GM04504 (cell line): ENCODE measurements around the gene KLF4.
"Not testable (repeated sequence)": the region's sequence is repeated elsewhere in the genome, so short reads cannot be mapped to it uniquely, and the experiment has no call there.

Experiments
- DNase-seq: peaks from one replicate; pipeline ENCODE4 v3.0.0-alpha.2; 2012; ENCODE audit warnings: low read depth

Gene KLF4

DNA sequence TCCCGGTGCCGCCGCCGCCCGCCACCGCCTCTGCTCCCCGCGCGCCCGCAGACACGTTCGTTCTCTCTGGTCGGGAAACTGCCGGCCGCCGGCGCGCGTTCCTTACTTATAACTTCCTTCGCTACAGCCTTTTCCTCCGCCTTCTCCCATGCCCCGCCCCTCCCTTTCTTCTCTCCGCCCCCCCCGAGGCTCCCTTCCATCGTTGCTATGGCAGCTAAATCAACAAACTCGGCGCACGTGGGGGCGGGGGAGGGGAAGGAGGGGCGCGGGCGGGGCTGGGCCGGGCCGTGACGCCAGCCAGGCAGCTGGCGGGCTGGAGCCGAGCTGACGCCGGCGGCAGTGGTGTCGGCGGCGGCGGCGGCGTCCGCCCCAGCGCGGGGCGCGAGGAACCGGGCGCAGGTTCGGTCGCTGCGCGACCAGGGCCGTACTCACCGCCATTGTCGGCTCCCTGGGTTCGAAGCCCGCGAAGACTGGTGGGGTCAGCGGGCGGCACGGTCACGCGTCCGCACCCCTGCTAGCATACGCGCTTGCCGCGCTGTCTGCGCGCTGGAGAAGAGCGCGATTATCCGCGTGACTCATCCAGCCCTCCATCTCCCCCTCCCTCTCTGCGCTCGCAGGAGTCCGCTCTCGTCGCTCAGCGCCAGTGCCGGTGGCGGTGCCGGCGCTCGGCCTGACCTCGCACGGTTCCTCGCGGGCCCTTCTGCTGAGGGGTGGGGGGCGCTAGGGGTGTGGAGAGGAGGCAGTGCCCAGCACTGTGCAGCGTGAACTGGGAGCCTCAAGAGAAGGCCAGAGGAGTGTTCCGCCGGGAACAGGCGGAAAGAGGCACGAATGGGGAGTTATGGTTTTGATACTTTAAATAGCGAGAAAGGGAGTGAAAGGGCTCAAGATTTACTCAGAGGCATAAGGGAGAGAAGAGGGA, at the start of gene KLF4:
KLF4 (minus strand) TSS at position 83 of the 919 bp plus-strand sequence. CDS start 597 bp downstream, outside the sequence.
- DNase-seq, result peak; percentile 89

DNA sequence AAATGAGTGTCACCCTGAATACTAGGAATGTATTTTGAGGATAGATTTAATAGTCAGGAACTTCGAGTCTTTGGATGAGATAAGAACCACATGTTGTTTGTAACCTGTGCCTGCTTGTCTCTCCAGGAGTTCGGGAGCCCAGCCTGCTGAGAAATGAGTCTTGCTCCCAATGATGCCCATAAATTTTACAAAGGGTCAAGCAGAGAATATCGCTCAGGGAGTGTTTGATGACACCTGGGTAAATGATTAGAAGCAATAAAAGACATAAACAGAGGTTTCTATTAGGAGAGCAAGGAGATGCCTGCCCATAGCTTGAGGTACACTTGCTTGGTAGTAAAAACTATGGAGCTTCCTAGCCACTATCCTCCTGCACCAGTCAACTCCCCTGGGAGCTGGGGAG, 46.9 kb upstream of the KLF4 start:
- DNase-seq, result no peak

DNA sequence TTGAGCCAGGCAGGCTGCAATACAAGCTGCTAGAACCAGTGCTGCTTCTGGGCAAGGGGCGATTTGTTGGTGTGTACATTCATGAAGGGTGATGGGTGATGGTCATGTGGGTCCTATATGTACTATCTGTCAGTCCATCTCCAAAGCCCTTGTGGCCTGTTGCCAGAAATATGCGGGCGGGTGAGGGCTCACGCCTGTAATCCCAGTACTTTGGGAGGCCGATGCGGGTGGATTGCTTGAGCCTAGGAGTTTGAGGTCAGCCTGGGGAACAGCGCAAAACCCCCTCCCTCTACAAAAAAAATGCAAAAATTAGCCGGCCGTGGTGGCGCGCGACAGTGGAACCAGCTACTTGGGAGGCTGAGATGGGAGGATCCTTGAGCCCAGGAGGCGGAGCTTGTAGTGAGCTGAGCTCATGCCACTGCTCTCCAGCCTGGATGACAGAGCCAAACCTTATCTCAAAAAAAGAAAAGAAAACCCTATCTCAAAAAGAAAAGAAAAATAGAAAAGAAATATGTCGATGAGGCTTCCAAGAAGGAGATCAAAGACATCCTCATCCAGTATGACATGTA, 45.0 kb upstream of the KLF4 start:
- DNase-seq, result no peak

DNA sequence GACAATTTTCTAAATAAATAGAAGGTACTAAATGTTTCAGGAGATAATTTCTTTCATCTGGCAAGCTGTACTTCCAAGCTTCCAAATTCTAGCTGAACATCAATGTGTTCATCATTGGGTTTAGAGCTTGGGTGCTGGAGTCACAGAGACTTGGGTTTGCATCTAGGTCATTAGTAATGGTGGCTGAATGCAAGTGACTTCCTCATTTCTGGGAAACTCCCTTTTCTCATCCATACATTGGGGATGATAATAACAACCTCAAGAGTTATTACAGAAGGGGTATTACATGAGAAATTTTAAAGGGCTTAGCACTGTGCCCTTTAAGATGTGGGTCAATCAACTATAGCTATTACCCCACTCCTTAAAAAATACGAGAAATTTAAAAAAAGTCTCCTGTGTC, 41.1 kb upstream of the KLF4 start:
- DNase-seq, result no peak

DNA sequence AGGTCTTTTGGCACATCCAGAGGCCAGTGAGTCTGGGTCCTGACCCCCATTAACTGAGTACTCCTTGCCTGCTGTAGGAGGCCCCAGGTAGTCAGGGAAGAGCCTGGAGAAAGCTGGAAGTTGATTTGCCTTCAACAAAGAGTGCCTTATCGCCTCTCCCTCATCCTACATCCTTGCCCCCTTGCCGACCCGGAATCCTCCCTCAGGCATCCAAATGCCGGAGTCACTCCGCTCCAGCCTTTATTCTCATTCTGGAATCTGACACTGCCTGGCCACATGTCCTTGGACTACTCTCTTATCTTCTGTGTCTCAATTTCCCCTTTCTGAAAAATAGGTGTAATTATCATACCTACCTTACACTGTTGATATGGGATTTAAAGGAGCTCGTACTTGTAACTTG, 39.1 kb upstream of the KLF4 start:
- no peak for DNase-seq

DNA sequence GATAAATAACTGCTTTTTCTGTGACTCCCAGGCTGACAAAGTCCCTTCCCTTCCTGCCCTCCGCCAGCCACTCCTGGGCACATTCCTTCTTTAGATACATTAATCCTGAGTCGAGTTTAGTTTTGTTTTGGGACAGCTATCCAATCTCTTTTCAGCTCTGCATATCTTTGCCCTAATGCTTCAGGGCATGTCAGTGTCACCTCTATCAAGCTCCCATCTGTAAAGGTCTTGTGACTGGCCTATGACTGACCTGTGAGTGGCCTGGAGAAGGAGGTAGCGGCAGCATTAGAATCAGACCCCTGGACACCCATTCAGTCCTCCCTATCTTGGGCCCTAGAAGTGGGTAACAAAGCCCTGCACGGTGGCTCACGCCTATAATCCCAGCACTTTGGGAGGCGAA, 34.0 kb upstream of the KLF4 start:
- no peak for DNase-seq

DNA sequence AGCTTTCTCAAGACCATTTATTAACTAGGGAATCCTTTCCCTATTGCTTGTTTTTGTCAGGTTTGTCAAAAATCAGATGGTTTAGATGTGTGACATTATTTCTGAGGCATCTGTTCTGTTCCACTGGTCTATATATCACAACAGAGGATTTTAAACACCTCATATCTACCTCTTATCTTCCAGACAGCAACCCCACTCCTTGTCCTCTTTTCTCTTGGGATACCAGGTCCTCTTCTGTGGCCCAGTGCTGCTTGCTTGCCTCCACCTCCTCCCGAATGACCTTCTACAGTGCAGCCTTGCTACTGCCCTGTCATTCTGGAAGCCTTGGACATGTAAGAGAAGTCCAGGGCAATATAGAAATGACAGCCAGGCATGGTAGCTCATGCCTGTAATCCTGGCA, 30.6 kb upstream of the KLF4 start:
- no peak for DNase-seq

DNA sequence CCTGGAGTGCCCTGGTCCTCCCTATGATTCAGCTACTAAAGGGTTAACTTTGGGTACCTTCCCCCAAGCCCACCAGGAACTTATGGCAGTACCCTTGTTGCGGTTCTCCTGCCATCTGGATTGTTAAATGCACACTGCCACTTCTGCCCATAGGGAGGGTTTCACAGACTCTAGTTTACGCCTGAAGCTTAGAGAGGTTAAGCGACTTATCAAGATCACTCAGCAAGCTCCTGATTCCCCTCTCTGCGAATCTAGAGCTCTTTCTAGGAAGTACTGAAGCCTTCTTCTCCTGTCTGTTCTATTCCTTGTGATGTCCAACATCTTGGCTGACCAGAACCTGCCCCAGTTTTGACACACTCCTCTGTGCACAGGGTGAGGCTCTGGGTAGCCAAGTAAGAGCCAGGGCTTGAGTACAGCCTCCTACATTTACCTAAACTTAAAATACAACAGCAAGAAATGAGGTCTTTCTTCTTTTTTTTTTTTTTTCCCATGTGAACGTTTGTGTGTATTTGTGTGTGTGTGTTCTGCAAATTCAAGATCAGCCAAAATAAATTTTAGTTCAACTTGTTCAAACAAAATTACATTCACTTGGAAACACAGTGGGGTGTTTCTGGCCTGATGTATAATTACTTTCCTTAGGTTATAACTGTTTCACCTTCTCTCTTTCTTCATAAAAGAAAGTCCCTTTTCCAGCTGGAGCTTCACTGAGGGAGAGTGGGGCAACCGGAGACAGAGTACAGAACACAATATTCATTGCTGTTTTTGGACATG, 28.7 kb upstream of the KLF4 start:
- DNase-seq, result no peak

DNA sequence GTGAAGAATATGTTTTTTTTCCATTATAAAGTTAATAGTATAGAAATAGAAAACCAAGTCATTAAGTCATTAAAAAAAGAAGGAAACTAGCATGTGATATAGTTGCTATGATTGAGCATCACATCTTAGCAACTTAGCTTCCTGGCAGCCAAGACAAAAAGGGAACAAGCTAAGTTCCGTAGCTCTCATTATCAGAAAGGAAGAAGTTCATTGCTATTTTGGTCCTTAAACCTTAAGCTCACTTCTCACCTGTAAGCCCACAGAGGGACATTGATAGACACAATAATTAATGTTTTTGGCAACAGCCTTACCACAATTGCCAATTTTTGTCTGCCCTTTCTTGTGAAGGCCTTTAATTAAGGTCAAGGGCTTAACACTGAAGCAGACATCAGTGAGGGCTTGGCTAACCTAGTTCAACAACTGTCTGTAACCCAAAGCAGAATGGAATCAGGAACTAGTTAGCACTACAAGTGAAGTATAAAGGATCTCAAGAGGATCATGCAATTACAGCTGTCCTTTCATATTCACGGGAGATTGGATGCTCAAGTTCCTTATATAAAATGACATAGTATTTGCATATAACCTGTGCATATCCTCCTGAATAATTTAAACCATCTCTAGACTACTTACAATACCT, 24.0 kb upstream of the KLF4 start:
- no peak for DNase-seq

DNA sequence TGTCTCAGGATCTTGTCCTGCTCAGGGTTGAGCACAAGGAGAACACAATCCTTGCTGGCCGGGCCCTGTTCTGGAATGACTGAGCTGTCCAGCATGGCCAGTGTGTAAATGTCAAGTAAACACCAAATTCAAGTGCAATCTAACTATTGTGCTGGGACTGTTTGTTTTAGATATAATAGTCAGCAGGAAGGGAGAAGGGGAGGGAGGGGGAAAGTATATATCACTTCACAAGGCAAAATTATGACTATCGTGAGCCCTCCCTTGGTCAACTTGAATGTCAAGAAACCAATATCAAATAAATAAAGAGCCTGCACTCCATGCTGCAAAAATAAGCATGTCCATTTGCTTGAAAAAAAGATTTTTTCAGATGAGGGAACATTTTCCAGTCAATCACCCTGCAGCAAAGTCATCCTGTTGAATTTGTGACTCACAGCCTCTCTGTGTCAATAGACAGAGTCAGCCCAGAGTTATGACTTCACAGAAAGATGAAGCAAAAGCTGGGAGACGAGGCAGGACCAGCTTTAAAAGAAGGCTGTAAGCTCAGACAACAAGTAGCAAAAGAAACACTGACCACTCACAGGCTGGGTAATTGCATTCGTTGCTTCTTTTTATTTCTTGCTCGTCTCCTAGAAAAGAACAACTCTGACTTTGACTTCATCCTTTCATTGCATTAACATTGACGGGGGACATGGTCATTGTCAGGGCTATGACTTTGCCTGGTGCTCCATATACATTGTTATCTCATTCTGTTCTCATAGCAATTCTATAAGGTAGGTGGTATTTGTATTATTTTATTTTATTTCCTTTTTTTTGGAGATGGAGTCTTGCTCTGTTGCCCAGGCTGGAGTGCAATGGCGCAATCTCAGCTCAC, 15.3 kb upstream of the KLF4 start:
- no peak for DNase-seq

DNA sequence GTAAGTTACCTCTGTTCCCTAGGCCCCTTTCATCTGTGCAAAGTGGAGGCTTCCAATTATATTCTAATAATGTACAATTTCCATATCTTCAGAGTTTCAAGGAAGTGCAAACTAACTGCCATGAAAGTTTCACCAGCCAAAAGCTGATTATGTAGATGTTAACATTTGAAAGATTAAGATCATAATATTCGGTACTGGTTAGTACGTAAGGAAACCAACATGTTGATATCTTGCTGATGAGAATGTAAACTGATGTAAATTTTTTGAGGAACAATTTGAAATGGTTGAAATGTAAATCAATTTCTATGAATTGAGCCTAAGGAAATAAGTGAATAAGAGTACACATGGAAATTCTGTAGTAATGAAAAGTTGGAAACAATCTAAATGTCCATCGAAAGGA, 12.9 kb upstream of the KLF4 start:
- DNase-seq, result no peak

DNA sequence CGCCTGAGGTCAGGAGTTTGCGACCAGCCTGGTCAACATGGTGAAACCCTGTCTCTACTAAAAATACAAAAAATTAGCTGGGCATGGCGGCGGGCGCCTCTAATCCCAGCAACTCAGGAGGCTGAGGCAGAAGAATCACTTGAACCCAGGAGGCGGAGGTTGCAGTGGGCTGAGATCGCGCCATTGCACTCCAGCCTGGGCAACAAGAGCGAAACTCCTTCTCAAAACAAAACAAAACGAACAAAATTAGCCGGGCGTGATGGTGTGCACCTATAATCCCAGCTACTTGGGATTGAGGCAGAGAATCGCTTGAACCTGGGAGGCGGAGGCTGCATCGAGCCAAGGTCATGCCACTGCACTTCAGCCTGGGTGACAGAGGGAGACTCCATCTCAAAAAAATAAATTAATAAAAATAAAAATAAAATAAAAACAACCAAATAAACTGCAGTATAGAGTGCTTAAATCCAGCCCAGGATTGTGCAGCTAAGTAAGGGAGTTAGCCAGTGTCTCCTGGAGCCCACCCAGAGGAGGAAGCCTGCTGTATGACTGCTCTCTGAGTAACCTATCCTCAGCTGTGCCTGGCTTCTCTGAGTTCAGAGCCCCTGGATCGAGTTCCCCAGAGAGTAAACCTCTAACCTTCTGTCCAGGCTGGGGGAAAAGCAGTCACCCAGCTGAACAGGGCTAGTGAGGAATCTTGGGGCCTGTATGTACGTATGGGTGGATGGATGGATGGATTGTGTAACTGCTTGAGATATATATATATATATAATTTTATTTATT, 11.0 kb upstream of the KLF4 start:
- not testable (repeated sequence) for DNase-seq

DNA sequence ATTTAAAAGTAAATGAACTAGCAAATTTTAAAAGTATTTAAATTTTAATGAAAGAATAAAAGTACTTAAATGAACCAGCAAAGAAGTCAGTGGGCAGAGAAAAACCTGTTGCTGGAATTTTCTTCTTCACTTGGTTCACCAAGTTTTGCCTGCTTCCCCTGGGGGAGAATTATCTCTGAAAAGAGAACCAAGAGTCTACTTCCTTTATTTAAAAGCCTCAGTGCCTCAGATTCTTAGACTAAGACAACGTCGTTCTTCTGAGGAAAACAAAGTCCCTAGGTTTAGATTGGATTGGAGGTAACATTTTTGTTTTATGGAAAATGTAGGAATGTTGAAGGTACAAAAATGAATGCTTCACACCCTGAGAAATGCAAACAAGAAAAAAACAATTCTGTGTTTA, 7.4 kb upstream of the KLF4 start:
- no peak for DNase-seq

DNA sequence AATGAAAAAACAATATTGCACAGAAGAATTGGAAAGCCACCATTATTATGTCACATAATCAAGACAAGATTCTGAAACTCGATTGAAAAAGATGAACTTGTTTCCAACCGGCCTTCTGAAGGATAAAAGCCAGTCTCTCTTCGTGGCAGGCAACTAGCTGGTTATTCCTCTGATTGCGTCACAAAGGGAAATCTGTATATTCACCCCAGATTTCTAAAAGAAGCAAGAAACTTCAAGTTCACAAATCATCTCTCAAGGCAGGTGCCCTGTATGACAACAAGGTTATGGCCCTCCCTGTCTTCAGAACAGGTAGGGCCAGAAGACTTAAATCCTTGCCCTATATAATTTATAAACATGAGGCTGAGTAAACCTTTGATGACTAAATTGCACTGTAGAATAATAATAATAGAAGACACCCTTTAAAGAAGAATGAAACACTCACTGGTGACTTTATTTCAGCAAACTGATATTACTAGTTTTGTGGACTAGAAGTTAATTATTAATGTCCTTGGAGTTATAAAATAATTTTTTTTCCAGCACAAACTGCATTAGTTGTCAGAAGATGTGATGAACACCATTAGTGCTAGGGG, 2.9 kb upstream of the KLF4 start:
- DNase-seq, result no peak

DNA sequence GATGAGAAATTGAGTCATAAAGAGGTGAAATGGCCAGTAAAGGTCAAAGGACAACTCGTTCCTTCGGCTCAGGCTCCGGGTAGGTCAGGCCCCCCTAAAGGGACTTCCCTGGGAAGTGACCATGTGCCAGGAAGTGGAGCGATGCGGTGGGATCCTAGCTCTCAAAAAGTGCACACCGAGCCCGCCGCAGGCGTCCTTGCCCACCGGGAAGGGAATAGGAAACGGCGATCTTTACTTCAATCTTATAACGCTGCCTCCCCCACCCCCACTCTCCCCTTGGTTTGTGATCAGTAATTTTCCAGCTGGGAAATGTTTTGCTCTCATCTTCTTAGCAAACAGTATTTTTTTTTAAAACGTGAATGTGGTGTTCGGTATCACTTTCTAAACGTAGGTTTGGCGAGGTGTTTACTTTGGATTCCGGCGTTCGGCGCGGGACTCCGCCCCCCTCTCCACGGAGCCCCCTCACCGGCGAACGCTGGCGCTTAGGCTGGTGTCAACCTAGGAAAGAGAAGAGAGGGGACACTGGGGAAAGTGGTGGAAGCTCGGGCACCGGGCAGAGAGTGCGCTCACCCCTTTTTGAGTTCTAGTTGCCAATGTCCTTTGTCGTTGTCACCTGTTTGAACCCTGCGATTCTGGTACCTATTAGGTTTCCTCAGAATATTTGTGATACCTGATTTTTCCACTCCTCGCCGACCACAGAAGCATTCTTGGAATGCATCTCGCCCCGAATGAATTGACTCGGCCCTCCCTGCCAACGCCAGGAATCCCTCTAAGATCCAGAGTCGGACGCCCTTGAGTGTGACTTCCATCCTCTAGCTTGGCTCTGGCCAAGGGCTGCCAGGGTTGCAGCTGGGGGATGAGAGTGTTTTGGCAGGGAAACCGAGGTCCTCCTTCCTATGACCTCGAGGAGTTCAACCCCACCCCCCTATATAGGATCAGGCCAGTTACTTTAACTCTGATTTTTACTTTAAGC, 1.8 kb upstream of the KLF4 start:
- DNase-seq, result no peak

DNA sequence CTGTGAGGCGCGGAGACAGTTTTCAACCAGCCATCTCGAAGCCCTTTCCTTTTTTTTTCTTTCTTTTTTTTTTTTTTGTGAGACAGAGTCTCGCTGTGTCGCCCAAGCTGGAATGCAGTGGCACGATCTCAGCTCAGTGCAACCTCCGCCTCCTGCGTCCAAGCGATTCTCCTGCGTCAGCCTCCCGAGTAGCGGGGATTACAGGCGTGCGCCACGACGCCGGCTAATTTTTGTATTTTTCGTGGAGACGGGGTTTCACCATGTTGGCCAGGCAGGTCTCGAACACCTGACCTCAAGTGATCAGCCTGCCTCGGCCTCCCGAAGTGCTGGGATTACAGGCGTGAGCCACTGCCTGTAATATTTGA, 1.0 kb upstream of the KLF4 start:
- not testable (repeated sequence) for DNase-seq

DNA sequence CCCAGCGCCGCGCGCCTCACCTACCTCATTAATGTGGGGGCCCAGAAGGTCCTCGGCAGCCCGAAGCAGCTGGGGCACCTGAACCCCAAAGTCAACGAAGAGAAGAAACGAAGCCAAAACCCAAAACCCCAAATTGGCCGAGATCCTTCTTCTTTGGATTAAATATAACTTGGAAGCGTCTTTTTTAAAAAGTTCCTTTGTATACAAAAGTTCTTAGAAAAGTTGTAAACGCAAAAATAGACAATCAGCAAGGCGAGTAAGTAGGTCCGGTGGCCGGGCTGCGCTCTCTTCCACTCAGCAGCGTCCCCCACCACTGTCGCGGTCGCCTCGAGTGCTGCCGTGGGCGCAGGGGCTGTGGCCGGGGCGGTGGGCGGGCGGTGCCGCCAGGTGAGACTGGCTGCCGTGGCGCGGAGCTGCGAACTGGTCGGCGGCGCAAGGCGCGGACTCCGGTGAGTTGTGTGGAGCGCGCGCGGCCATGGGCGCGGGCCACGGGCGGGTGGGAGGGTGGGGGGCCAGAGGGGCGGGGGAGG, 360 bp downstream of the KLF4 start:
- DNase-seq, result no peak

DNA sequence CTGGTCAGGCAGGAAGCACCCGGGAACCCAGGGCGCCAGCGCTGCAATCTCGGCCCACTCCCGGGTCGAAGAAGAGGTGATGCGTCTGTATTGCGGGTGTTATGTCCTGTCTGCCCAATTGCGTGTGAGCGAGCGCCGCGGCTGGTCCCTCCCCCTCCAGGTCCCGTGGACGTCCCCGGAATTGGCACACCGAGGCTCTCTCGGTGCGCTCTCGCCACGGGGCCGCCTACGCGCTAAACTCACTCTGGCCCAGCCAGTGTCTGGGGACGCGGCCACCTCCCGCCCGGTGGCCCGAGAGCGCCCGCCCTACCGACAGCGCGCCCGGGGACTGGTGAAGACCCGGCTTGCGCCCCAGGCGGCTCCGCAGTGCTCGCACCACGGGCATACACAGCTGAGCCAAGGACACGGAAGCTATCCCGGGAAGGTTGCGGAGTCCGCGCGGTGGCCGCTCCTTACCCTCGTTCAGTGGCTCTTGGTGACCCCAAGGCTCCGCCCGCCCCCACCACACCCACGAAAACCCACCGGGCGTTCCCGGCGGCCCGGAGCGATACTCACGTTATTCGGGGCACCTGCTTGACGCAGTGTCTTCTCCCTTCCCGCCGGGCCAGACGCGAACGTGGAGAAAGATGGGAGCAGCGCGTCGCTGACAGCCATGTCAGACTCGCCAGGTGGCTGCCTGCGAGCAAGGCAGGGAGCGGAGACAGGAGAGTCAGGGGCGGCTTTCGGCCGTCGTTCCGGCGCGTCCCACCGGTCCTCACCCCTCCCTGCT, 1.0 kb downstream of the KLF4 start:
- no peak for DNase-seq
